Upper lobe of left lung (tissue), 6 donors: ENCODE results near the gene DEFB110. TPM values are rescaled to one million over a fixed set of nuclear protein-coding genes. Genes with fewer than 3 reads are reported as not detected.

Source experiments
- ATAC-seq, 2 donors: fragments of 200-7000 bp; cut with Tn5 transposase; one replicate each; pipeline ENCODE4 v1.9.1; 2022; ENCODE audit warnings: mild to moderate bottlenecking in 2 of 2, moderate library complexity in 2 of 2; ENCODE audit not compliant: low FRiP score in 2 of 2
- DNase-seq, 2 donors: peaks; one replicate each; pipeline ENCODE4 v3.0.0-alpha.2; 2019 to 2020
- H3K27ac ChIP-seq, 4 donors: fragments of 200-600 bp; sonication (generic); one replicate each; pipeline ENCODE4 v1.5.1; 2016 to 2019
- H3K27me3 ChIP-seq, 4 donors: fragments of 200-600 bp; sonication (generic); one replicate each; pipeline ENCODE4 v1.5.1; 2017 to 2019
- H3K36me3 ChIP-seq, 4 donors: fragments of 200-600 bp; sonication (generic); one replicate each; pipeline ENCODE4 v1.5.1; 2016 to 2019
- H3K4me1 ChIP-seq, 4 donors: fragments of 200-600 bp; sonication (generic); one replicate each; pipeline ENCODE4 v1.5.1; 2018 to 2019
- H3K4me3 ChIP-seq, 4 donors: fragments of 200-600 bp; sonication (generic); one replicate each; pipeline ENCODE4 v1.5.1; 2017 to 2019; ENCODE audit warnings: mild to moderate bottlenecking in 2 of 4, moderate library complexity in 1 of 4
- H3K9me3 ChIP-seq, 4 donors: fragments of 200-600 bp; sonication (generic); one replicate each; pipeline ENCODE4 v1.5.1; 2018 to 2019
- CTCF ChIP-seq, 6 experiments: fragments of 450-650 bp in 4 of 6; fragments of 200-600 bp in 2 of 6; sonication (generic) in 2 of 6; IDR thresholded peaks; one replicate each; pipeline ENCODE4 v1.5.1; 2016 to 2019; ENCODE audit warnings: antibody characterized with exemption in 6 of 6
- EP300 ChIP-seq, 4 donors: sonication (generic); formaldehyde crosslinking; IDR thresholded peaks; one replicate each; pipeline ENCODE4 v1.5.1; 2017; ENCODE audit warnings: antibody characterized with exemption in 4 of 4, control low read depth in 2 of 4
- POLR2A ChIP-seq, 4 donors: fragments of 450-650 bp; IDR thresholded peaks; one replicate each; pipeline ENCODE4 v1.5.1; 2016 to 2017; ENCODE audit warnings: antibody characterized with exemption in 4 of 4, mild to moderate bottlenecking in 2 of 4
- POLR2AphosphoS5 ChIP-seq, 2 donors: sonication (generic); formaldehyde crosslinking; IDR thresholded peaks; one replicate each; pipeline ENCODE4 v1.5.1; 2017; ENCODE audit warnings: antibody characterized with exemption in 2 of 2
- WGBS, 2 donors: methylation state at CpG; one replicate each; pipeline ENCODE4 v1.1.5; 2017 to 2018; 5-methylcytosine and 5-hydroxymethylcytosine counted together
- total RNA-seq, 6 donors: library from RNA; depleted of rRNA in 4 of 6; stranded (reverse); fragments of >200 nt in 4 of 6; gene quantifications; one replicate each; pipeline versions ENCODE4 v1.1.0 to v1.2.1, GENCODE V29; 2016 to 2021
- donor health status: DM: no; HTN: no; CAD: no; lungs with moderate emphysema.
- donor health status: DM: no; HTN: yes; CAD: no; lungs with severe emphysema.

Gene DEFB110
- total RNA-seq, 6 donors from 2014 or later, result not detected

GRCh38 chr6:49969605-49970004 lies 52.2 kb downstream of the DEFB110 start, which contains the start of gene DEFB113:
DEFB113 (minus strand) TSS chr6:49969625; CDS start chr6:49969625, 0 bp downstream.
- no peaks in the 10 kb centered on the region for H3K27me3 ChIP-seq
- H3K4me3 ChIP-seq, result no peak within 1 kb of the TSS
- 53 to 57% methylated on average over 2 of the region's 2 CpGs for WGBS, 2 donors
- H3K36me3 ChIP-seq, result no peaks in the 10 kb centered on the region
- H3K9me3 ChIP-seq, result no peaks in the 10 kb centered on the region
- H3K4me1 ChIP-seq, result no peaks in the 10 kb centered on the region
- no peak within 1 kb of the TSS for H3K27ac ChIP-seq
- TF ChIP-seq CTCF (IDR thresholded peaks at IDR 0.05) (no peak), POLR2AphosphoS5 (IDR thresholded peaks at IDR 0.05) (no peak), POLR2A (IDR thresholded peaks at IDR 0.05) (no peak), EP300 (IDR thresholded peaks at IDR 0.05) (no peak)
- no peak for ATAC-seq
- no peak for DNase-seq

Other genes starting within 250 kb of the DEFB110 start
- gene PGK2, start 234.7 kb downstream of the DEFB110 start, total RNA-seq, result not detected
- gene CRISP1, start 155.5 kb downstream of the DEFB110 start, total RNA-seq, result not detected
- not detected for gene DEFB114, start 57.8 kb downstream of the DEFB110 start, total RNA-seq
- gene DEFB113, start 52.4 kb downstream of the DEFB110 start, total RNA-seq, result not detected
- not detected for gene DEFB112, start 27.9 kb upstream of the DEFB110 start, total RNA-seq